Astrocyte of the spinal cord (primary cell): ENCODE data around the gene SLC26A4.

Experiments used
- DNase-seq: peaks from one replicate; pipeline ENCODE4 v3.0.0; 2011; ENCODE audit warnings: low read depth, low spot score
- H3K4me3 ChIP-seq: 2 replicates; pipeline ENCODE4 v1.5.1; 2011; ENCODE audit warnings: low read depth, mild to moderate bottlenecking, low read length, moderate library complexity
- in situ Hi-C: cut with HindIII; loops from 2 replicates; pipeline ENCODE4 v1.10.0; 2017; ENCODE audit warnings: low sequenced_read_pairs
- TF ChIP-seq, protein P1 (sequence below): IDR thresholded peaks from 2 replicates; pipeline ENCODE4 v1.5.1; 2012; ENCODE audit warnings: low read depth, mild to moderate bottlenecking, low read length, inconsistent platforms

The SLC26A4 gene

DNA sequence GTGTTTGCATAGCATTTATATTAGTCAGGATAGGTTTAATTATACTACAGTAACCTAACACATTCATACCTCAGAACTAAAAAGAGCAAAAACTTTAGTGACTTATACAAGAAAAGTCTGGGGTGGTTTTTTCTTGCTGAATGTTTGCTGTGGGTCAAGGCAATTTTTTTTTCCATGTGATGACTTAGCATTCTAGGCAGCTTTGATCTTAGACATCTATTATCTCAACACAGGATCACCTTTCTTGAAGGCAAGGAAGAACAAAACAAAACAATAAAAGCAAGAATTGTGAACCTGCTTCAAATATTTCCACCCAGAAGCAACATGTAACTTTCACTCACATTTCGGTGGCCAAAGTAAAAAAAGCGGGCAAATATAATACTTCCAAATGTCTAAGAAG is 62.6 kb downstream of the SLC26A4 start:
- TF ChIP-seq, protein P1, sequence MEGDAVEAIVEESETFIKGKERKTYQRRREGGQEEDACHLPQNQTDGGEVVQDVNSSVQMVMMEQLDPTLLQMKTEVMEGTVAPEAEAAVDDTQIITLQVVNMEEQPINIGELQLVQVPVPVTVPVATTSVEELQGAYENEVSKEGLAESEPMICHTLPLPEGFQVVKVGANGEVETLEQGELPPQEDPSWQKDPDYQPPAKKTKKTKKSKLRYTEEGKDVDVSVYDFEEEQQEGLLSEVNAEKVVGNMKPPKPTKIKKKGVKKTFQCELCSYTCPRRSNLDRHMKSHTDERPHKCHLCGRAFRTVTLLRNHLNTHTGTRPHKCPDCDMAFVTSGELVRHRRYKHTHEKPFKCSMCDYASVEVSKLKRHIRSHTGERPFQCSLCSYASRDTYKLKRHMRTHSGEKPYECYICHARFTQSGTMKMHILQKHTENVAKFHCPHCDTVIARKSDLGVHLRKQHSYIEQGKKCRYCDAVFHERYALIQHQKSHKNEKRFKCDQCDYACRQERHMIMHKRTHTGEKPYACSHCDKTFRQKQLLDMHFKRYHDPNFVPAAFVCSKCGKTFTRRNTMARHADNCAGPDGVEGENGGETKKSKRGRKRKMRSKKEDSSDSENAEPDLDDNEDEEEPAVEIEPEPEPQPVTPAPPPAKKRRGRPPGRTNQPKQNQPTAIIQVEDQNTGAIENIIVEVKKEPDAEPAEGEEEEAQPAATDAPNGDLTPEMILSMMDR = no peak
- no peak overlapping the region for H3K4me3 ChIP-seq
- in situ Hi-C loops = no loop called here
- no peak for DNase-seq

DNA sequence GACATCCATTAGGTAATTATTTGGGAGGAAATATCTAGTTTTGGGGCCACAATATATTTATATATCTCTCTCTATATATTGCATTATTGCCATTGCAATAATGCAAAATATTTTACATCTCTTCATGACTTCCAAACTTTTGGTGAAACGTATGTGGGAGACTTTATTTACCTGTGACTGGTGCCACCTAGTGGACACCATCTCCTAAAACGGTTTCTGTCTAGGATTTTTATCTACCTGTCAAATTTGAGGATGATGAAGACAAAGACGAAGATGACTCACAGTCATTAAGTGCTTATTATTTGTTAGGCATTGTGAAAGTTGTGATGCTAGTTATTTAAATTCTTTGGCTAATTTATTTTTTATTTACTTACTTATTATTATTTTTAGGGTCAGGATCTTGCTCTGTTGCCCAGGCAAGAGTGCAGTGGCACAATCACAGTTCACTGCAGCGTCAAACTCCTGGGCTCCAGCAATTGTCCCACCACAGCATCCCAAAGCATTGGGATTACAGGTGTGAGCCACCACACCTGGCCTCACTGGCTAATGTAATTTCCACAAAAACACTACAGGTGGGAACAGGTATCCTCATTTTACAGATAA is 64.6 kb downstream of the SLC26A4 start:
- peak; percentile 59 for DNase-seq
- in situ Hi-C loops = no loop called here
- TF ChIP-seq, protein P1 = peak; percentile 58
- H3K4me3 ChIP-seq = no peak overlapping the region

DNA sequence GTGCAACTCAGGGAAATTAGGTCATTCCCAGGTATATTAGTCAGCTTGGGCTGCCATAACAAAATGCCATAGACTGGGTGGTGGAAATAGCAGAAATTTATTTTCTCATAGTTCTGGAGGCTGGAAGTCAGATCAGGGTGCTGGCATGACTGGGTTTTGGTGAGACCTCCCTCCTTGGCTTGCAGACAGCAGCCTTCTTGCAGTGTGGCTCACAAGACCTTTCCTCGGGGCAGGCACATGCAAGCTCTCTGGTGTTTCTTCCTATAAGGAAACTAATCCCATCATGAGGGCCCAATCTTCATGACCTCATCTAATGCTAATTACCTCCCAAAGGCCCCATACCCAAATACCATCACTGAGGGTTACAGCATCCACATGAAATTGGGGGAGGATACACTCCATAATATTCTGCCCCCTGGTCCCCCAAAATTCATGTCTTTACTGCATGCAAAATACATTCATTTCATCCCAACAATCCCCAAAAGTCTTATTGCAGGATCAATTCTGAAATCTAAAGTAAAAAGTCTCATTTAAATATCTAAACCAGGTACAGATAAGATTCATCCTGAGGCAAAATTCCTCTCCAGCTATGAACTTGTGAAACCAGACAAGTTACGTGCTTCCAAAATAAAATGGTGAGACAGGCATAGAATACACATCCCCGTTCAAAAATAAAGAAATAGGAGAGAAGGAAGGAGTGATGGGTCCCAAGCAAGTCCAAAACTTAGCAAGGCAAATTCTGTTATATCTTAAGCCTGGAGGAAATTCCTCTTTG is 65.9 kb downstream of the SLC26A4 start:
- no peak overlapping the region for H3K4me3 ChIP-seq
- in situ Hi-C loops = no loop called here
- TF ChIP-seq, protein P1 = no peak
- DNase-seq = no peak

DNA sequence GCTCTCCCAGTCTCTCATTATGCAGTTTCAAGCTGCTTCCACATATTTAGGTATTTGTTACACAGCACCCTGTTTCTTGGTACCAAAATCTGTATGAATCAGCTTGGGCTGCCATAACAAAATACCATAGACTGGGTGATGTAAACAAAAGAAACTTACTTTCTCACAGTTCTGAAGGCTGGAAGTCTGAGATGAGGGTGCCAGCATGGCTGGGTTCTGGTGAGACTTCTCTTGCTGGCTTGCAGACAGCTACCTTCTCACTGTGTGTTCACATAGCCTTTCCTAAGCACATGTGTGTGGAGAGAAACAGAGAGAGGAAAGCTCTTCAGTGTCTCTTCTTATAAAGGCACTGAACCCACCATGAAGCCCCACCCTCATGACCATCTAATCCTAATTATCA is 67.6 kb downstream of the SLC26A4 start:
- no peak overlapping the region for H3K4me3 ChIP-seq
- TF ChIP-seq, protein P1 = no peak
- no peak for DNase-seq
- in situ Hi-C loops = no loop called here

DNA sequence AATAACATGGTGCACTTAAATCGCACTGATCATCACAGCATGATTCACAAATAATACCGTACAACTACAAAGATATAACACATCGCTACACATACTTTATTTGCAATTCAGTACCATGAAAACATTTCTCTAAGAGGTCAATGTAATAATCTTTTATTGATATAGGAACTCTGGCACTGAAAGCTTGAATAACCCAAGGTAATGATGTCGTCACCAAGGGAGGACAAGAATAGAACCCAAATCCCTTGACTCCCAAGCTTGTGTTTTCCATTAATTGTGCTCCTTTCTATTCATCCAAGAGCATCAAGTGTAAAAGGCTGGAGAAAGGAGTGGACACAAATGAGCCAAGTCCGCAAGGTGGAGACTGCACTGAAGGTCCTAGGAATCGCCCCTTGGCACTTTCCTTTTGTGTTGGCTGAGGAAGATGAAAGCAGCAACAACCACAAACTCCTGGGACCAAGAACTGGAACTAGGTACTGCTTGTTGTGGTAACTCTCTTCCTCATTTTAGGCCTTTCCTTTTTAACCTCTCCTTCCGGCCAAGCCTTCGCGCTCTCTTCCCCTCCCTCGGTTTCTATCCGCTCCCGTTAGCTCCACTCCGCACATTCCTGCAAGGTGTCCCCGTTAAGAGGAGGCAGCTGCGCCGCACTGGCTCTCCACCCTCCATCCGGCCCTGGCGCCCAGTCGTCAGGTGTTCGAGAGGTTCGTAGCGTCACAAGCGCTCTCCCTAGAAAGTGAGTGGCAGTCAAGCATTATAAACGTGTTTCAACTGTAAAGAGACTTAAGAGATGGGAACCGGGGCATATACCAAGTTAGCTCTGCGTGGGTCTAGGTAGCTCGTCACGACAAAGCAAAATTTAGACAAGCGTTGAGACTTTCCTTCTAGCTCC is 82.3 kb downstream of the SLC26A4 start:
- in situ Hi-C loops = no loop called here
- no peak for DNase-seq
- TF ChIP-seq, protein P1 = no peak
- H3K4me3 ChIP-seq = peak overlapping the region; percentile 94

DNA sequence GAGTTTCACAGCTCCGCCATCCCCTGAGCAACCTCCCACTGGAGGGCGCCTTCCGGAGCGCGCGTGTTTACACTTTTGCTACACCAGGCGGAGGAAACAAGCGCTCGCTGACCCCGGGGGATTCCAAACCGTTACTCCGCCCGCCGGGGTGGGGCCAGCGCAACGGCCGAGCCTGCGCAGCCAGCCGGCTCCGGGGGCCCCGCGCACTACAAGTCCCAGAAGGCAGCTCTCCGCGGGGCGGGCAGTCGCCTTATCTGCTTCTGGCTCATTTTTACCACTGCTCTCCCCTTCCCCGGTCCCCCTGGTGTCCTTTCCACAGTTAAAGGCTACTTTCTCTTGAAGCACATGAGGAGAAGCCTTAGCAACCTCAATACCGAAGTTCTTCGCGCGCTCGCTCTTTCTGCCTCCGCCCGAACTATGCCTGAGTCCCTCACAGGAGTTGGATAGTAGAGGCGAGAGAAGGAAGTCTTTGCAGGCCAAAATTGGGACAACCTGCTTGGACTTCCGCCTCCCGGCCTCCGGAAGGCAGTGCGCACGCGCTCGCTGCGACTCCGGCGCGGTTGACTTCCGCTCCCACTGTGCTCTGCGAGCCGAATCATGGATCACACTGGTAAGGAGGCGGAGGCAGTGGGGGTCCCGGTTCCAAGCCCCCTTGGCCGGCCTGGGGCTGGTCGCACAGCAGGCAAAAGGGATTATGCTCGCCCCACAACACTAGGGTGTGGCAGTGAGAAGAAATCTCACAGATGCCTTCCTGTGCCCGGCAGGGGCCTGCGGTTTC is 83.1 kb downstream of the SLC26A4 start, which contains the start of gene CBLL1:
Gene CBLL1, plus strand, starts transcription at position 576 of the 778 bp plus-strand sequence. Its CDS starts 22 bp downstream, at position 598.
- in situ Hi-C loops = no loop called here
- DNase-seq = peak; percentile 98
- TF ChIP-seq, protein P1 = peak; percentile 87
- H3K4me3 ChIP-seq = peak within 1 kb of the TSS; percentile 94
